Heart right ventricle (tissue), 16 donors: ENCODE data around the gene LPCAT4. TPM values are rescaled to one million over a fixed set of nuclear protein-coding genes. Genes with fewer than 3 reads are reported as not detected.

Experiments used
- ATAC-seq, 8 donors: fragments of 200-7000 bp; cut with Tn5 transposase; one replicate each; pipeline ENCODE4 v1.9.1; 2020; ENCODE audit warnings: mild to moderate bottlenecking in 8 of 8, moderate library complexity in 8 of 8, moderate number of reproducible peaks in 1 of 8
- DNase-seq, 2 donors: peaks; one replicate each; pipeline ENCODE4 v3.0.0-alpha.2; 2020
- H3K27ac ChIP-seq, 10 donors: fragments of 200-600 bp; sonication (generic) in 2 of 10; one replicate each; pipeline versions ENCODE4 v1.5.0 to v1.8.0; 2020 to 2022; ENCODE audit warnings: mild to moderate bottlenecking in 3 of 10
- H3K27me3 ChIP-seq, 7 donors: fragments of 200-600 bp; one replicate each; pipeline ENCODE4 v1.8.0; 2021 to 2022; ENCODE audit warnings: mild to moderate bottlenecking in 2 of 7
- H3K36me3 ChIP-seq, 9 donors: fragments of 200-600 bp; sonication (generic) in 1 of 9; one replicate each; pipeline versions ENCODE4 v1.5.0 to v1.8.0; 2020 to 2022; ENCODE audit warnings: mild to moderate bottlenecking in 2 of 9
- H3K4me1 ChIP-seq, 9 donors: fragments of 200-600 bp; sonication (generic) in 1 of 9; one replicate each; pipeline versions ENCODE4 v1.5.0 to v1.8.0; 2020 to 2022; ENCODE audit warnings: mild to moderate bottlenecking in 4 of 9
- H3K4me3 ChIP-seq, 10 donors: fragments of 200-600 bp; sonication (generic) in 2 of 10; one replicate each; pipeline versions ENCODE4 v1.5.0 to v1.8.0; 2020 to 2022; ENCODE audit warnings: mild to moderate bottlenecking in 7 of 10, moderate library complexity in 2 of 10
- H3K9me3 ChIP-seq, 11 donors: fragments of 200-600 bp in 10 of 11; sonication (generic) in 2 of 11; one replicate each; pipeline versions ENCODE4 v1.5.0 to v1.8.0; 2013 to 2022; ENCODE audit warnings: mild to moderate bottlenecking in 2 of 11, control low read depth in 1 of 11, moderate library complexity in 1 of 11
- CTCF ChIP-seq, 9 donors: fragments of 200-600 bp; sonication (generic) in 2 of 9; IDR thresholded peaks; one replicate each; pipeline versions ENCODE4 v1.5.0 to v1.8.0; 2021 to 2022; ENCODE audit warnings: antibody characterized with exemption in 9 of 9, mild to moderate bottlenecking in 5 of 9, moderate library complexity in 1 of 9
- WGBS, 2 donors: extraction: QIAGEN DNeasy Blood & Tissue Kit; methylation state at CpG; one replicate each; pipeline ENCODE4 v1.1.7; 2013; ENCODE audit warnings: inconsistent platforms in 1 of 2; 5-methylcytosine and 5-hydroxymethylcytosine counted together
- intact Hi-C, 10 donors: fragments of 100-400 bp; cut with DNase I; formaldehyde crosslinking; loops; one replicate each; pipeline versions ENCODE4 v1.11.1 to v1.14.2; 2022
- polyA plus RNA-seq, 2 donors: library from polyadenylated mRNA; stranded (reverse); fragments of 200-250 nt; gene quantifications; one replicate each; pipeline ENCODE4 v1.2.3, GENCODE V29; 2013
- total RNA-seq, 10 donors: library from RNA; stranded (reverse); fragmentation: NEBNext Ultra II Directional in 3 of 10; extraction: Animal tissue kit (Norgen Biotek cat#: 25700) in 3 of 10; gene quantifications; one replicate each; pipeline versions ENCODE4 v1.2.1 to v1.2.4, GENCODE V29; 2021 to 2023
- donor health status: Arrhythmogenic right ventricular cardiomyopathy.
- donor health status: ischemic (EF 13 %, LVEDD 7.1; RV severe dilation, severe dysfunction).
- donor health status: healthy with polysubstance abuse.
- donor health status: DM: no; HTN: yes; CAD: no.
- donor health status: DM: no; HTN: no; CAD: no.
- donor health status: ischemic (EF 25% LVEDD 6.9; RV normal size, moderate dysfunction).
- donor health status: ischemic (EF 25% LVEDD 5.7; RV mildly dilated, moderate dysfunction).
- donor health status: healthy.
- donor health status: DM: yes; HTN: yes; CAD: no.
- donor health status: Ischemic cardiomyopathy.
- donor health status: ischemic (EF 35%, LVEDD 5.7; RV mildly dilated, moderate dysfunction).
- donor health status: nonischemic (EF 11% LVEDD 7.7; RV severe dilation, severe dysfunction).
- donor health status: DM: yes; HTN: yes; CAD: no.
- donor health status: PGD.
- donor health status: ischemic (EF 29% LVEDD 5.4; RV normal size, mild dysfunction).
- donor health status: nonischemic (EF 23%, LVEDD 6.1; RV moderate dilation, normal function).

The LPCAT4 gene
- total and polyA plus RNA-seq, 12 donors = 15.1 to 110 (median 50.6) TPM

- no peak for TF ChIP-seq CTCF (IDR thresholded peaks at IDR 0.05)
- intact Hi-C loops = loop anchor here in 5 of 10 donors (2.0 to 10.0 kb wide), 4 partner anchors 25 to 243 kb away; partner anchors contain the start of genes LPCAT4 (in 3 of the 5), EMC4 (in 2 of the 5) and GOLGA8B (in 1 of the 5)
- ATAC-seq = no peak
- Histone ChIP-seq H3K4me3 (peak overlapping the region in 9 of 10 donors; percentile 56 to 92 (median 75)), H3K4me1 (peaks cover 3 to 52% (median 25%) of the 10 kb centered on the region in 9 donors), H3K27ac (peak overlapping the region in 3 of 10 donors; percentile 87 to 94 (median 92)), H3K27me3 (no peaks in the 10 kb centered on the region), H3K36me3 (peaks cover 0 to 35% (median 5%) of the 10 kb centered on the region in 9 donors), H3K9me3 (no peaks in the 10 kb centered on the region)
- 92 to 94% methylated on average over 15 of the region's 15 CpGs for WGBS, 2 donors
- DNase-seq = no peak
Observed at GRCh38 chr15:34341381-34342212, 25.4 kb downstream of the LPCAT4 start.

- WGBS, 2 donors = 92 to 95% methylated on average over 3 of the region's 3 CpGs
- Histone ChIP-seq H3K9me3 (no peaks in the 10 kb centered on the region), H3K4me1 (peaks cover 7 to 67% (median 38%) of the 10 kb centered on the region in 9 donors), H3K36me3 (peaks cover 0 to 35% (median 5%) of the 10 kb centered on the region in 9 donors), H3K27ac (no peak overlapping the region), H3K27me3 (no peaks in the 10 kb centered on the region), H3K4me3 (no peak overlapping the region)
- DNase-seq (no peak), ATAC-seq (no peak)
- intact Hi-C loops = loop anchor here in 4 of 10 donors (2.0 to 10.0 kb wide), 5 partner anchors 21 to 245 kb away; partner anchors contain the start of genes EMC4 (in 1 of the 4) and GOLGA8B (in 1 of the 4)
- no peak for TF ChIP-seq CTCF (IDR thresholded peaks at IDR 0.05)
Observed at GRCh38 chr15:34339946-34340345, 27.1 kb downstream of the LPCAT4 start.

DNA sequence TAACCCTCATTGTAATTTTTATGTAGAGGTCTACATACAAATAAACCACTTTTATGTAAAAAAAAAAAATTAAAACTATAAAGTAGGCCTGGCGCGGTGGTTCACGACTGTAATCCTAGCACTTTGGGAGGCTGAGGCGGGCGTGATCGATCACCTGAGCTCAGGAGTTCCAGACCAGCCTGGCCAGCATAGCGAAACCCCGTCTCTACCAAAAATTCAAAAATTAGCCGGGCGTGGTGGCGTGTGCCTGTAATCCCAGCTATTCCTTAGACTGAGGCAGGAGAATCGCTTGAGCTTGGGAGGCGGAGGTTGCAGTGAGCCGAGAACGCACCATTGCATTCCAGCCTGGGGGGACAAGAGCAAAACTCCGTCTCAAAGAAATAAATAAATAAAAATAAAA, 28.6 kb downstream of the LPCAT4 start:
- peaks cover 7 to 82% (median 47%) of the 10 kb centered on the region in 9 donors for H3K4me1 ChIP-seq
- TF ChIP-seq CTCF (IDR thresholded peaks at IDR 0.05) = no peak
- H3K9me3 ChIP-seq = no peaks in the 10 kb centered on the region
- ATAC-seq = no peak
- H3K4me3 ChIP-seq = peak overlapping the region; percentile 79 to 95 (median 92)
- peaks cover 0 to 35% (median 5%) of the 10 kb centered on the region in 9 donors for H3K36me3 ChIP-seq
- intact Hi-C loops = loop anchor here in 2 of 10 donors (2.0 to 10.0 kb wide), 3 partner anchors 20 to 84 kb away; no protein-coding TSS in a partner anchor
- DNase-seq = no peak
- H3K27ac ChIP-seq = peak overlapping the region in 7 of 10 donors; percentile 90 to 99 (median 96)
- no peaks in the 10 kb centered on the region for H3K27me3 ChIP-seq
- WGBS, 2 donors = 73 to 77% methylated on average over 16 of the region's 16 CpGs

- ATAC-seq (peak; percentile 94 to 98 (median 96)), DNase-seq (peak; percentile 89 to 93)
- Histone ChIP-seq H3K4me1 (peaks cover 7 to 86% (median 50%) of the 10 kb centered on the region in 9 donors), H3K27me3 (no peaks in the 10 kb centered on the region), H3K9me3 (no peaks in the 10 kb centered on the region), H3K27ac (peak within 1 kb of the TSS; percentile 83 to 99 (median 94)), H3K36me3 (peaks cover 0 to 35% (median 5%) of the 10 kb centered on the region in 9 donors), H3K4me3 (peak within 1 kb of the TSS; percentile 79 to 95 (median 92))
- peak in 2 of 9 donors; percentile 8 to 11 for TF ChIP-seq CTCF (IDR thresholded peaks at IDR 0.05)
- WGBS, 2 donors = 1% methylated on average over 74 to 78 of the region's 78 CpGs
- intact Hi-C loops = loop anchor here in 2 of 10 donors (1.0 to 10.0 kb wide), 4 partner anchors 19 to 112 kb away; partner anchors contain the start of gene EMC4 (in 1 of the 2)
Observed at GRCh38 chr15:34337557-34338306, 29.3 kb downstream of the LPCAT4 start, which contains the start of gene SLC12A6. TSS of gene SLC12A6 (minus strand) at chr15:34337781. CDS start at chr15:34336680, 1,101 bp downstream.
